K562 (cell line): ENCODE measurements around the gene NPC1L1. TPM values are rescaled to one million over a fixed set of nuclear protein-coding genes. Genes with fewer than 3 reads are reported as not detected.
A peak's percentile ranks its signal among the peaks of the same experiment; 100 is the strongest.

Experiments
- ASH1L ChIP-seq: fragments of 450-650 bp; IDR thresholded peaks from 2 replicates; pipeline ENCODE4 v1.6.1; 2018; ENCODE audit warnings: borderline replicate concordance, mild to moderate bottlenecking, low read depth; ENCODE audit not compliant: partially characterized antibody
- NCOA4 ChIP-seq: fragments of 450-650 bp; IDR thresholded peaks from 2 replicates; pipeline ENCODE4 v1.6.1; 2018; ENCODE audit warnings: mild to moderate bottlenecking; ENCODE audit not compliant: partially characterized antibody
- polyA plus RNA-seq, 8 experiments: library from polyadenylated mRNA; depleted of rRNA in 4 of 8; stranded (reverse) in 5 of 8; unstranded in 3 of 8; fragments of >200 nt; fragmentation: Nextera tagmentation in 2 of 8; fragmentation: Illumina TruSeq in 1 of 8; extraction: Ambion mirVana in 2 of 8; extraction: Trizol in 1 of 8; gene quantifications; 2 replicates each; pipeline versions ENCODE4 v1.2.1 to v1.2.3, GENCODE V29; 2011 to 2014; ENCODE audit warnings: inconsistent platforms in 1 of 8, missing spikeins in 1 of 8
- total RNA-seq, 7 experiments: library from RNA; depleted of rRNA in 6 of 7; stranded (reverse); fragments of >200 nt in 6 of 7; fragmentation: Illumina TruSeq in 2 of 7; extraction: Trizol in 2 of 7; gene quantifications; 2 replicates each; pipeline versions ENCODE4 v1.2.1 to v1.2.3, GENCODE V29; 2011 to 2021; ENCODE audit warnings: low replicate concordance in 1 of 7
- TF ChIP-seq, protein P1 (sequence below): fragments of 450-650 bp; IDR thresholded peaks from 2 replicates; pipeline ENCODE4 v1.7.0; 2016; ENCODE audit warnings: borderline replicate concordance
- TF ChIP-seq, protein P2 (sequence below): fragments of 450-650 bp; IDR thresholded peaks from 2 replicates; pipeline ENCODE4 v1.6.1; 2016; ENCODE audit warnings: mild to moderate bottlenecking, moderate library complexity
- TF ChIP-seq, protein P3 (sequence below): fragments of 250-450 bp; sonication (Bioruptor Pico); IDR thresholded peaks from 2 replicates; pipeline ENCODE4 v1.5.0; 2021; ENCODE audit warnings: mild to moderate bottlenecking, borderline replicate concordance
- TF ChIP-seq, protein P4 (sequence below): sonication (generic); formaldehyde crosslinking; IDR thresholded peaks from 2 replicates; pipeline ENCODE4 v1.9.0; 2022; ENCODE audit warnings: mild to moderate bottlenecking, missing genetic modification reagents
- TF ChIP-seq, protein P5 (sequence below): fragments of 450-650 bp; IDR thresholded peaks from one replicate; pipeline ENCODE4 v1.6.1; 2018; ENCODE audit warnings: mild to moderate bottlenecking, moderate library complexity; ENCODE audit not compliant: partially characterized antibody

NPC1L1 gene
- total and polyA plus RNA-seq, 9 of the 15 experiments (the other 6 are each of a cell fraction or from before 2014, with no cell fraction given): 0.01 to 0.18 (median 0.07) TPM; not detected in 4

DNA sequence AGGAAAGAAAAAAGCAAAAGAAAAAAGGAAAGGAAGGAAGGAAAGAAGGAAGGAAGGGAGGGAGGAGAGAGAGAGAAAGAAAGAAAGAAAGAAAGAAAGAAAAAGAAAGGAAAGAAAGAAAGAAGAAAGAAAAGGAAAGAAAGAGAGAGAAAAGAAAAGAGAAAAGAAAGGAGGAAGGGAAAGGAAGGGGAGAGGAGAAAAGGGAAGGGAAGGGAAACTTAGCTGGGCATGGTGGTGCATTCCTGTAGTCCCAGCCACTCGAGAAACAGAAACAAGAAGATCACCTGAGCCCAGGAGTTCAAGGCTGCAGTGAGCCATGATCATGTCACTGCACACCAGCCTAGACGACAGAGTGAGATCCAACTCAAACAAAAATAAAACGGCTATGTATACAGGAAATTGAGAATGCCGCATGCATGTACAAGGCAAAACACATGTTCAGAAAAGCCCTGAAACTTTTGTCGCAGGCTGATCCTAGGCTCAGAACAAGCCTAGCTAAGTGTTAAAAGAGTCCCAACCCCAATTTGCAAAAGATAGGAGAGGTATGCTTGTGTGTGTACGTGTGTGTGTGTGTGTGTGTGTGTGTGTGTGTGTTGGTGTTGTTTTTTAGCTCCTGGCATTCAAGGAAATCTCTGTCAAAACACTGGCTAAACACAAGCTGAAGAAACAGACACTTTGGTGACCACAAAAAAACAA, 6.6 kb upstream of the NPC1L1 start (continued):
- TF ChIP-seq, protein P1, sequence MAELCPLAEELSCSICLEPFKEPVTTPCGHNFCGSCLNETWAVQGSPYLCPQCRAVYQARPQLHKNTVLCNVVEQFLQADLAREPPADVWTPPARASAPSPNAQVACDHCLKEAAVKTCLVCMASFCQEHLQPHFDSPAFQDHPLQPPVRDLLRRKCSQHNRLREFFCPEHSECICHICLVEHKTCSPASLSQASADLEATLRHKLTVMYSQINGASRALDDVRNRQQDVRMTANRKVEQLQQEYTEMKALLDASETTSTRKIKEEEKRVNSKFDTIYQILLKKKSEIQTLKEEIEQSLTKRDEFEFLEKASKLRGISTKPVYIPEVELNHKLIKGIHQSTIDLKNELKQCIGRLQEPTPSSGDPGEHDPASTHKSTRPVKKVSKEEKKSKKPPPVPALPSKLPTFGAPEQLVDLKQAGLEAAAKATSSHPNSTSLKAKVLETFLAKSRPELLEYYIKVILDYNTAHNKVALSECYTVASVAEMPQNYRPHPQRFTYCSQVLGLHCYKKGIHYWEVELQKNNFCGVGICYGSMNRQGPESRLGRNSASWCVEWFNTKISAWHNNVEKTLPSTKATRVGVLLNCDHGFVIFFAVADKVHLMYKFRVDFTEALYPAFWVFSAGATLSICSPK: peak; percentile 76; the same call in 1 of the 2 replicates
- TF ChIP-seq NCOA4: peak; percentile 21
- TF ChIP-seq, protein P2, sequence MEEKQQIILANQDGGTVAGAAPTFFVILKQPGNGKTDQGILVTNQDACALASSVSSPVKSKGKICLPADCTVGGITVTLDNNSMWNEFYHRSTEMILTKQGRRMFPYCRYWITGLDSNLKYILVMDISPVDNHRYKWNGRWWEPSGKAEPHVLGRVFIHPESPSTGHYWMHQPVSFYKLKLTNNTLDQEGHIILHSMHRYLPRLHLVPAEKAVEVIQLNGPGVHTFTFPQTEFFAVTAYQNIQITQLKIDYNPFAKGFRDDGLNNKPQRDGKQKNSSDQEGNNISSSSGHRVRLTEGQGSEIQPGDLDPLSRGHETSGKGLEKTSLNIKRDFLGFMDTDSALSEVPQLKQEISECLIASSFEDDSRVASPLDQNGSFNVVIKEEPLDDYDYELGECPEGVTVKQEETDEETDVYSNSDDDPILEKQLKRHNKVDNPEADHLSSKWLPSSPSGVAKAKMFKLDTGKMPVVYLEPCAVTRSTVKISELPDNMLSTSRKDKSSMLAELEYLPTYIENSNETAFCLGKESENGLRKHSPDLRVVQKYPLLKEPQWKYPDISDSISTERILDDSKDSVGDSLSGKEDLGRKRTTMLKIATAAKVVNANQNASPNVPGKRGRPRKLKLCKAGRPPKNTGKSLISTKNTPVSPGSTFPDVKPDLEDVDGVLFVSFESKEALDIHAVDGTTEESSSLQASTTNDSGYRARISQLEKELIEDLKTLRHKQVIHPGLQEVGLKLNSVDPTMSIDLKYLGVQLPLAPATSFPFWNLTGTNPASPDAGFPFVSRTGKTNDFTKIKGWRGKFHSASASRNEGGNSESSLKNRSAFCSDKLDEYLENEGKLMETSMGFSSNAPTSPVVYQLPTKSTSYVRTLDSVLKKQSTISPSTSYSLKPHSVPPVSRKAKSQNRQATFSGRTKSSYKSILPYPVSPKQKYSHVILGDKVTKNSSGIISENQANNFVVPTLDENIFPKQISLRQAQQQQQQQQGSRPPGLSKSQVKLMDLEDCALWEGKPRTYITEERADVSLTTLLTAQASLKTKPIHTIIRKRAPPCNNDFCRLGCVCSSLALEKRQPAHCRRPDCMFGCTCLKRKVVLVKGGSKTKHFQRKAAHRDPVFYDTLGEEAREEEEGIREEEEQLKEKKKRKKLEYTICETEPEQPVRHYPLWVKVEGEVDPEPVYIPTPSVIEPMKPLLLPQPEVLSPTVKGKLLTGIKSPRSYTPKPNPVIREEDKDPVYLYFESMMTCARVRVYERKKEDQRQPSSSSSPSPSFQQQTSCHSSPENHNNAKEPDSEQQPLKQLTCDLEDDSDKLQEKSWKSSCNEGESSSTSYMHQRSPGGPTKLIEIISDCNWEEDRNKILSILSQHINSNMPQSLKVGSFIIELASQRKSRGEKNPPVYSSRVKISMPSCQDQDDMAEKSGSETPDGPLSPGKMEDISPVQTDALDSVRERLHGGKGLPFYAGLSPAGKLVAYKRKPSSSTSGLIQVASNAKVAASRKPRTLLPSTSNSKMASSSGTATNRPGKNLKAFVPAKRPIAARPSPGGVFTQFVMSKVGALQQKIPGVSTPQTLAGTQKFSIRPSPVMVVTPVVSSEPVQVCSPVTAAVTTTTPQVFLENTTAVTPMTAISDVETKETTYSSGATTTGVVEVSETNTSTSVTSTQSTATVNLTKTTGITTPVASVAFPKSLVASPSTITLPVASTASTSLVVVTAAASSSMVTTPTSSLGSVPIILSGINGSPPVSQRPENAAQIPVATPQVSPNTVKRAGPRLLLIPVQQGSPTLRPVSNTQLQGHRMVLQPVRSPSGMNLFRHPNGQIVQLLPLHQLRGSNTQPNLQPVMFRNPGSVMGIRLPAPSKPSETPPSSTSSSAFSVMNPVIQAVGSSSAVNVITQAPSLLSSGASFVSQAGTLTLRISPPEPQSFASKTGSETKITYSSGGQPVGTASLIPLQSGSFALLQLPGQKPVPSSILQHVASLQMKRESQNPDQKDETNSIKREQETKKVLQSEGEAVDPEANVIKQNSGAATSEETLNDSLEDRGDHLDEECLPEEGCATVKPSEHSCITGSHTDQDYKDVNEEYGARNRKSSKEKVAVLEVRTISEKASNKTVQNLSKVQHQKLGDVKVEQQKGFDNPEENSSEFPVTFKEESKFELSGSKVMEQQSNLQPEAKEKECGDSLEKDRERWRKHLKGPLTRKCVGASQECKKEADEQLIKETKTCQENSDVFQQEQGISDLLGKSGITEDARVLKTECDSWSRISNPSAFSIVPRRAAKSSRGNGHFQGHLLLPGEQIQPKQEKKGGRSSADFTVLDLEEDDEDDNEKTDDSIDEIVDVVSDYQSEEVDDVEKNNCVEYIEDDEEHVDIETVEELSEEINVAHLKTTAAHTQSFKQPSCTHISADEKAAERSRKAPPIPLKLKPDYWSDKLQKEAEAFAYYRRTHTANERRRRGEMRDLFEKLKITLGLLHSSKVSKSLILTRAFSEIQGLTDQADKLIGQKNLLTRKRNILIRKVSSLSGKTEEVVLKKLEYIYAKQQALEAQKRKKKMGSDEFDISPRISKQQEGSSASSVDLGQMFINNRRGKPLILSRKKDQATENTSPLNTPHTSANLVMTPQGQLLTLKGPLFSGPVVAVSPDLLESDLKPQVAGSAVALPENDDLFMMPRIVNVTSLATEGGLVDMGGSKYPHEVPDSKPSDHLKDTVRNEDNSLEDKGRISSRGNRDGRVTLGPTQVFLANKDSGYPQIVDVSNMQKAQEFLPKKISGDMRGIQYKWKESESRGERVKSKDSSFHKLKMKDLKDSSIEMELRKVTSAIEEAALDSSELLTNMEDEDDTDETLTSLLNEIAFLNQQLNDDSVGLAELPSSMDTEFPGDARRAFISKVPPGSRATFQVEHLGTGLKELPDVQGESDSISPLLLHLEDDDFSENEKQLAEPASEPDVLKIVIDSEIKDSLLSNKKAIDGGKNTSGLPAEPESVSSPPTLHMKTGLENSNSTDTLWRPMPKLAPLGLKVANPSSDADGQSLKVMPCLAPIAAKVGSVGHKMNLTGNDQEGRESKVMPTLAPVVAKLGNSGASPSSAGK: peak; percentile 64; the same call in 1 of the 2 replicates
- TF ChIP-seq ASH1L: peak; percentile 14
- TF ChIP-seq, protein P3, sequence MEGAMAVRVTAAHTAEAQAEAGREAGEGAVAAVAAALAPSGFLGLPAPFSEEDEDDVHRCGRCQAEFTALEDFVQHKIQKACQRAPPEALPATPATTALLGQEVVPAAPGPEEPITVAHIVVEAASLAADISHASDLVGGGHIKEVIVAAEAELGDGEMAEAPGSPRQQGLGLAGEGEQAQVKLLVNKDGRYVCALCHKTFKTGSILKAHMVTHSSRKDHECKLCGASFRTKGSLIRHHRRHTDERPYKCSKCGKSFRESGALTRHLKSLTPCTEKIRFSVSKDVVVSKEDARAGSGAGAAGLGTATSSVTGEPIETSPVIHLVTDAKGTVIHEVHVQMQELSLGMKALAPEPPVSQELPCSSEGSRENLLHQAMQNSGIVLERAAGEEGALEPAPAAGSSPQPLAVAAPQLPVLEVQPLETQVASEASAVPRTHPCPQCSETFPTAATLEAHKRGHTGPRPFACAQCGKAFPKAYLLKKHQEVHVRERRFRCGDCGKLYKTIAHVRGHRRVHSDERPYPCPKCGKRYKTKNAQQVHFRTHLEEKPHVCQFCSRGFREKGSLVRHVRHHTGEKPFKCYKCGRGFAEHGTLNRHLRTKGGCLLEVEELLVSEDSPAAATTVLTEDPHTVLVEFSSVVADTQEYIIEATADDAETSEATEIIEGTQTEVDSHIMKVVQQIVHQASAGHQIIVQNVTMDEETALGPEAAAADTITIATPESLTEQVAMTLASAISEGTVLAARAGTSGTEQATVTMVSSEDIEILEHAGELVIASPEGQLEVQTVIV (CRISPR knock-in tag): no peak
- TF ChIP-seq, protein P4, sequence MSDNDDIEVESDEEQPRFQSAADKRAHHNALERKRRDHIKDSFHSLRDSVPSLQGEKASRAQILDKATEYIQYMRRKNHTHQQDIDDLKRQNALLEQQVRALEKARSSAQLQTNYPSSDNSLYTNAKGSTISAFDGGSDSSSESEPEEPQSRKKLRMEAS (CRISPR knock-in tag): peak; percentile 42; the same call in 1 of the 2 replicates
- TF ChIP-seq, protein P5, sequence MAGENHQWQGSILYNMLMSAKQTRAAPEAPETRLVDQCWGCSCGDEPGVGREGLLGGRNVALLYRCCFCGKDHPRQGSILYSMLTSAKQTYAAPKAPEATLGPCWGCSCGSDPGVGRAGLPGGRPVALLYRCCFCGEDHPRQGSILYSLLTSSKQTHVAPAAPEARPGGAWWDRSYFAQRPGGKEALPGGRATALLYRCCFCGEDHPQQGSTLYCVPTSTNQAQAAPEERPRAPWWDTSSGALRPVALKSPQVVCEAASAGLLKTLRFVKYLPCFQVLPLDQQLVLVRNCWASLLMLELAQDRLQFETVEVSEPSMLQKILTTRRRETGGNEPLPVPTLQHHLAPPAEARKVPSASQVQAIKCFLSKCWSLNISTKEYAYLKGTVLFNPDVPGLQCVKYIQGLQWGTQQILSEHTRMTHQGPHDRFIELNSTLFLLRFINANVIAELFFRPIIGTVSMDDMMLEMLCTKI: no peak
